ENCODE measurements around the gene AP1M2.

- TF ChIP-seq CTCF (IDR thresholded peaks at IDR 0.05): no peak
- TF ChIP-seq POLR2AphosphoS5 (IDR thresholded peaks at IDR 0.05; ENCODE audit: low read depth, low read length): no peak
- TF ChIP-seq REST (IDR thresholded peaks at IDR 0.05; ENCODE audit: insufficient read depth in 1 of 2, low read depth in 2 of 2, low read length in 1 of 2): no peak
- no peak for TF ChIP-seq SIN3A (IDR thresholded peaks at IDR 0.05; ENCODE audit: borderline replicate concordance, insufficient read depth, low read depth, low read length)
Observed at GRCh38 chr19:10586396-10586795, 716 bp downstream of the AP1M2 start.
